ENCODE measurements around the gene AFF2.

AFF2 gene

GRCh38 chrX:148537556-148538182, 37.3 kb downstream of the AFF2 start:
- DNase-seq: no peak

GRCh38 chrX:148538582-148538981, 38.2 kb downstream of the AFF2 start:
- DNase-seq: no peak

GRCh38 chrX:148540114-148540513, 39.7 kb downstream of the AFF2 start:
- DNase-seq: no peak

GRCh38 chrX:148540671-148541583, 40.5 kb downstream of the AFF2 start:
- no peak for DNase-seq

- no peak for DNase-seq
Measured at GRCh38 chrX:148541584-148541940, 41.1 kb downstream of the AFF2 start.

GRCh38 chrX:148542481-148543255, 42.3 kb downstream of the AFF2 start:
- DNase-seq: no peak

GRCh38 chrX:148552775-148553174, 52.4 kb downstream of the AFF2 start:
- no peak for DNase-seq

- no peak for DNase-seq
Measured at GRCh38 chrX:148555101-148555500, 54.7 kb downstream of the AFF2 start.

- no peak for DNase-seq
Measured at GRCh38 chrX:148555571-148556243, 55.3 kb downstream of the AFF2 start.

- DNase-seq: no peak
Measured at GRCh38 chrX:148556498-148556897, 56.1 kb downstream of the AFF2 start.

GRCh38 chrX:148562846-148563245, 62.4 kb downstream of the AFF2 start:
- DNase-seq: no peak

- DNase-seq: no peak
Measured at GRCh38 chrX:148567229-148567628, 66.8 kb downstream of the AFF2 start.

GRCh38 chrX:148567779-148568178, 67.4 kb downstream of the AFF2 start:
- no peak for DNase-seq

- DNase-seq: no peak
Measured at GRCh38 chrX:148568763-148569162, 68.3 kb downstream of the AFF2 start.

GRCh38 chrX:148572337-148572736, 71.9 kb downstream of the AFF2 start:
- no peak for DNase-seq

- no peak for DNase-seq
Measured at GRCh38 chrX:148573119-148573518, 72.7 kb downstream of the AFF2 start.

- no peak for DNase-seq
Measured at GRCh38 chrX:148574237-148574973, 74.0 kb downstream of the AFF2 start.

GRCh38 chrX:148576396-148576795, 76.0 kb downstream of the AFF2 start:
- no peak for DNase-seq

GRCh38 chrX:148577741-148578140, 77.3 kb downstream of the AFF2 start:
- no peak for DNase-seq

GRCh38 chrX:148580016-148580415, 79.6 kb downstream of the AFF2 start:
- no peak for DNase-seq

- no peak for DNase-seq
Measured at GRCh38 chrX:148582353-148582752, 81.9 kb downstream of the AFF2 start.

GRCh38 chrX:148588649-148589310, 88.4 kb downstream of the AFF2 start:
- no peak for DNase-seq
